Measurements from ENCODE around the gene BDKRB1. TPM values are rescaled to one million over a fixed set of nuclear protein-coding genes. Genes with fewer than 3 reads are reported as not detected.

Gene BDKRB1
- total RNA-seq, 4 donors from 2014 or later, result 0.78 to 1.0 (median 0.94) TPM; not detected in 1

DNA sequence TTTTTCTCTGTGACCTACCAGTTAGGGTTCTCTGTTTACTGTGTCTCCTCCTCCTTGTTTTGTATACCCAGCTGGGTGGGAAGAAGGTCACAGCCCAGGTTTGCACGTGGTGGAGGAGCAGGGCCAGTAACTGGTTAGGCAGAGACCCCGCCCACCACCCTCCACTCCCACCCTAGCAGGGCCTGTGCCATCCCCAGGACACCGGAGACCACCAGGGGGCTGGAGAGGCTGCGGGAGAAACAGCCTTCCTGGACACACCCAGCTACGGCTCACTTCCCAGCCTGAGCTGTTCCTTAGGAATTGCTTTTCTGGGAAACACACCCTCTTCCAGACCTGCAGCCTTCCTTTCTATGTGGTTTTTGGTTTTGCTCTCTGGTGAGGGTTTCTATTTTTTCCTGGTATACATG is 30.3 kb upstream of the BDKRB1 start:
- intact Hi-C loops (cut with DNase I), result no loop called here
- H3K27ac ChIP-seq, result peak overlapping the region in 1 of 3 donors; percentile 6
- H3K27me3 ChIP-seq, result no peaks in the 10 kb centered on the region
- 54 to 74% methylated on average over 5 of the region's 5 CpGs for WGBS, 2 donors
- H3K4me3 ChIP-seq (replicated peaks in 1 of 3), result no peak overlapping the region
- no peak for DNase-seq
- no peaks in the 10 kb centered on the region for H3K36me3 ChIP-seq
- TF ChIP-seq, protein P1, sequence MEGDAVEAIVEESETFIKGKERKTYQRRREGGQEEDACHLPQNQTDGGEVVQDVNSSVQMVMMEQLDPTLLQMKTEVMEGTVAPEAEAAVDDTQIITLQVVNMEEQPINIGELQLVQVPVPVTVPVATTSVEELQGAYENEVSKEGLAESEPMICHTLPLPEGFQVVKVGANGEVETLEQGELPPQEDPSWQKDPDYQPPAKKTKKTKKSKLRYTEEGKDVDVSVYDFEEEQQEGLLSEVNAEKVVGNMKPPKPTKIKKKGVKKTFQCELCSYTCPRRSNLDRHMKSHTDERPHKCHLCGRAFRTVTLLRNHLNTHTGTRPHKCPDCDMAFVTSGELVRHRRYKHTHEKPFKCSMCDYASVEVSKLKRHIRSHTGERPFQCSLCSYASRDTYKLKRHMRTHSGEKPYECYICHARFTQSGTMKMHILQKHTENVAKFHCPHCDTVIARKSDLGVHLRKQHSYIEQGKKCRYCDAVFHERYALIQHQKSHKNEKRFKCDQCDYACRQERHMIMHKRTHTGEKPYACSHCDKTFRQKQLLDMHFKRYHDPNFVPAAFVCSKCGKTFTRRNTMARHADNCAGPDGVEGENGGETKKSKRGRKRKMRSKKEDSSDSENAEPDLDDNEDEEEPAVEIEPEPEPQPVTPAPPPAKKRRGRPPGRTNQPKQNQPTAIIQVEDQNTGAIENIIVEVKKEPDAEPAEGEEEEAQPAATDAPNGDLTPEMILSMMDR (IDR thresholded peaks at IDR 0.05), result no peak
- TF ChIP-seq POLR2A (IDR thresholded peaks at IDR 0.05), result no peak
- no peaks in the 10 kb centered on the region for H3K9me3 ChIP-seq
- peaks cover 11 to 16% of the 10 kb centered on the region in 2 donors for H3K4me1 ChIP-seq

DNA sequence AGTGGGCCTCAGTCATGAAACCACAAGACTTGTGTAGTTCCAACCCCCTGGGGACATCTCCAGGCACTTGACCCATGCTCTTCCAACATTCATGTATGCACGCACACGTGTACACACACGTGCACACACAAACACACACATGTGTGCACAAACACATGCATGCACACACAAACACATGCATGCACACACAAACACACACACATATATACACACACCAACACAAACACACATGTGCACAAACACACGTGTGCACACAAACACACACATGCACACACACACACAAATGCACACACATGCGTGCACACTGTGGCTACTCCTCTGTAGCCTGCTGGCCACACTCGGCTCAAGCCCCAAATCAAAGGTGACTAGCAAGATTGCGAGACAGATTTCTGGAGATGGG is 28.6 kb upstream of the BDKRB1 start:
- Histone ChIP-seq H3K36me3 (no peaks in the 10 kb centered on the region), H3K4me3 (replicated peaks in 1 of 3) (no peak overlapping the region), H3K27me3 (no peaks in the 10 kb centered on the region), H3K27ac (no peak overlapping the region), H3K4me1 (no peaks in the 10 kb centered on the region), H3K9me3 (no peaks in the 10 kb centered on the region)
- TF ChIP-seq, protein P1 (IDR thresholded peaks at IDR 0.05), result no peak
- no peak for TF ChIP-seq POLR2A (IDR thresholded peaks at IDR 0.05)
- DNase-seq, result no peak
- intact Hi-C loops (cut with DNase I), result no loop called here
- WGBS, 2 donors, result 85 to 95% methylated on average over 7 of the region's 7 CpGs

DNA sequence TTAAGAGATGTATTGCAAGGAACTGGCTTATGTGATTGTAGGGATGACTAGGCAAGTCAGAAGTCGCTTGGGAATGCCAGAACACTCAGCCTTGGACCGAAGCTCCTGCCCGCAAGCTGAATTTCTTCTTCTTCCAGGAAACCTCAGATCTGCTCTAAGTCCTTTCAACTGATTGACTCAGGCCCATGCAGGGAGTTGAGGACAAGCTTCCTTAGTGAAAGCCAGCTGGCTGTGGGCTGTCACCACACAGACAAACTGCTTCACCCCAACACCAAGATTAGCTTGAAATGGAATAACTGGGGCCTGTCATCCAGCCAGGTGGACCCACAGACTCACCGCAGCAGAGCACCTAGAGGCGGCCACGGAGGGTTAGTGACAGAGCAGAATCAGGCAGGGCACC is 26.7 kb upstream of the BDKRB1 start:
- no peak for DNase-seq
- no peak overlapping the region for H3K4me3 ChIP-seq (replicated peaks in 1 of 3)
- TF ChIP-seq POLR2A (IDR thresholded peaks at IDR 0.05), result no peak
- TF ChIP-seq, protein P1 (IDR thresholded peaks at IDR 0.05), result no peak
- no peaks in the 10 kb centered on the region for H3K27me3 ChIP-seq
- no peaks in the 10 kb centered on the region for H3K9me3 ChIP-seq
- intact Hi-C loops (cut with DNase I), result no loop called here
- no peak overlapping the region for H3K27ac ChIP-seq
- 93 to 94% methylated on average over 6 of the region's 6 CpGs for WGBS, 2 donors
- H3K36me3 ChIP-seq, result no peaks in the 10 kb centered on the region
- no peaks in the 10 kb centered on the region for H3K4me1 ChIP-seq

DNA sequence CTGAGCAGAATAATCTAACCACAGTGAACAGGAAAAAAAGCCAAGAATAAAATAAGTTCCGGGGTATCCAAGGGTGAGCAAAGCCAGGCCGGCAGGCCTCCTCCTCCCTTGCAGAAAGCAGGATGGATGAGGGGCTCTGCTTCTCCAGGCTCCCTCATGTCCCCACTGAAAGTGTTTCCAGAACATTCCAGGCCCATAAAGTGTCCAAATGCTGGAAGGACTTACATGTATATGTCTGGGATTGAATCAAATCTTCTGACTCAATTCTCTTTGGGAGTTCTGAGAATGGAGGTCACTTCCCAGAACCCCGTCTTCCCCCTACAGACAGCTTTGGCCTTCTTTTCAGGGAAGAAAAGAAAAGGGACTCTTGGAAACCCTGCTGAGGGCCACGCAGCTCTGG is 25.0 kb upstream of the BDKRB1 start:
- no peak for DNase-seq
- Histone ChIP-seq H3K27me3 (no peaks in the 10 kb centered on the region), H3K27ac (no peak overlapping the region), H3K36me3 (no peaks in the 10 kb centered on the region), H3K9me3 (no peaks in the 10 kb centered on the region), H3K4me3 (replicated peaks in 1 of 3) (no peak overlapping the region), H3K4me1 (no peaks in the 10 kb centered on the region)
- TF ChIP-seq, protein P1 (IDR thresholded peaks at IDR 0.05), result no peak
- no peak for TF ChIP-seq POLR2A (IDR thresholded peaks at IDR 0.05)
- intact Hi-C loops (cut with DNase I), result no loop called here
- 81 to 82% methylated on average over 4 of the region's 4 CpGs for WGBS, 2 donors

DNA sequence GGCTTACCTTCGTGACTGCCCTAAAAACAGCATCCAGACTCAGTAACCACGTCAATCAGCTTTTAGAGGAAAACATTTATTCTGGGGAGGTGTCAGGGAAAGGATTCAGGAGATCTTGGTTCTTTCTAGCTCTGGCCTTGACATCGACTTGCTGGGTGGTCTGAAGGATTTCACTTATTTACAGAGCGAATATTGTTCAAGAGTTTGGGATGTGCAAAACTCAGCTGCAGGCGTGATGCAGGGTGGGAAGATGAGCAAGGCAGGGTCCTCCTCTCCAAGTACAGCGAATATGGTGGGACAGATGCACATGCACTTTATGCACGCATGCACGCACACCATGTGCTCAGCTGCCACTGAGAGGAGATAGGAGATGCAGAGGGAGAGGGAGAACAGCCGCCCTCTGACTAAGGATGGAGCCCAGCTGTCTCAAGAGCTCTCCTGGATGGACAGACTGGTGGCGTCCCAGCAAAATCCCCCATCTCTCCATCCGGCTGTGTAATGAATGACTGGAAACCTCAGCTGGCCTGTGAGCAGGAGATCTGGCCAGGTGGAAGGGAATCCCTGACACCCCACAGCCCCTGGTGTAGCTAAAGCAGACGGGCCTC is 24.4 kb upstream of the BDKRB1 start:
- no peaks in the 10 kb centered on the region for H3K36me3 ChIP-seq
- H3K27me3 ChIP-seq, result no peaks in the 10 kb centered on the region
- H3K4me3 ChIP-seq (replicated peaks in 1 of 3), result no peak overlapping the region
- no peak overlapping the region for H3K27ac ChIP-seq
- TF ChIP-seq, protein P1 (IDR thresholded peaks at IDR 0.05), result no peak
- TF ChIP-seq POLR2A (IDR thresholded peaks at IDR 0.05), result no peak
- intact Hi-C loops (cut with DNase I), result no loop called here
- no peak for DNase-seq
- 82 to 95% methylated on average over 11 to 12 of the region's 12 CpGs for whole genome bisulfite sequencing, 2 donors
- H3K4me1 ChIP-seq, result no peaks in the 10 kb centered on the region
- no peaks in the 10 kb centered on the region for H3K9me3 ChIP-seq

Measured in thyroid gland (tissue), 4 donors.